Heart left ventricle (tissue), 13 donors: Measurements from ENCODE around the gene PROCA1.

Experiments used
- CTCF ChIP-seq, 12 donors: fragments of 200-600 bp; sonication (generic) in 4 of 12; IDR thresholded peaks; one replicate each; pipeline versions ENCODE4 v1.5.0 to v1.8.0; 2018 to 2022; ENCODE audit warnings: antibody characterized with exemption in 12 of 12, mild to moderate bottlenecking in 5 of 12
- POLR2A ChIP-seq, 2 donors: fragments of 450-650 bp; IDR thresholded peaks; one replicate each; pipeline ENCODE4 v1.6.1; 2017; ENCODE audit warnings: antibody characterized with exemption in 2 of 2, mild to moderate bottlenecking in 2 of 2, moderate library complexity in 2 of 2
- donor health status: ischemic (EF 13 %, LVEDD 7.1; RV severe dilation, severe dysfunction).
- donor health status: DM: no; HTN: yes; CAD: no.
- donor health status: DM: no; HTN: no; CAD: no.
- donor health status: ischemic (EF 25% LVEDD 6.9; RV normal size, moderate dysfunction).
- donor health status: ischemic (EF 25% LVEDD 5.7; RV mildly dilated, moderate dysfunction).
- donor health status: ischemic (EF 35%, LVEDD 5.7; RV mildly dilated, moderate dysfunction).
- donor health status: nonischemic (EF 11% LVEDD 7.7; RV severe dilation, severe dysfunction).
- donor health status: DM: yes; HTN: yes; CAD: no.
- donor health status: PGD.
- donor health status: ischemic (EF 29% LVEDD 5.4; RV normal size, mild dysfunction).
- donor health status: nonischemic (EF 23%, LVEDD 6.1; RV moderate dilation, normal function).

- TF ChIP-seq CTCF (IDR thresholded peaks at IDR 0.05) (no peak), POLR2A (IDR thresholded peaks at IDR 0.05) (peak in 1 of 2 donors; percentile 92)
Measured at GRCh38 chr17:28710861-28711722, 596 bp downstream of the PROCA1 start.
